Measurements from ENCODE around the gene SCAMP2. TPM values are rescaled to one million over a fixed set of nuclear protein-coding genes. Genes with fewer than 3 reads are reported as not detected.

SCAMP2 gene
- total and polyA plus RNA-seq, 4 donors, result 21.7 to 42.5 (median 29.1) TPM

DNA sequence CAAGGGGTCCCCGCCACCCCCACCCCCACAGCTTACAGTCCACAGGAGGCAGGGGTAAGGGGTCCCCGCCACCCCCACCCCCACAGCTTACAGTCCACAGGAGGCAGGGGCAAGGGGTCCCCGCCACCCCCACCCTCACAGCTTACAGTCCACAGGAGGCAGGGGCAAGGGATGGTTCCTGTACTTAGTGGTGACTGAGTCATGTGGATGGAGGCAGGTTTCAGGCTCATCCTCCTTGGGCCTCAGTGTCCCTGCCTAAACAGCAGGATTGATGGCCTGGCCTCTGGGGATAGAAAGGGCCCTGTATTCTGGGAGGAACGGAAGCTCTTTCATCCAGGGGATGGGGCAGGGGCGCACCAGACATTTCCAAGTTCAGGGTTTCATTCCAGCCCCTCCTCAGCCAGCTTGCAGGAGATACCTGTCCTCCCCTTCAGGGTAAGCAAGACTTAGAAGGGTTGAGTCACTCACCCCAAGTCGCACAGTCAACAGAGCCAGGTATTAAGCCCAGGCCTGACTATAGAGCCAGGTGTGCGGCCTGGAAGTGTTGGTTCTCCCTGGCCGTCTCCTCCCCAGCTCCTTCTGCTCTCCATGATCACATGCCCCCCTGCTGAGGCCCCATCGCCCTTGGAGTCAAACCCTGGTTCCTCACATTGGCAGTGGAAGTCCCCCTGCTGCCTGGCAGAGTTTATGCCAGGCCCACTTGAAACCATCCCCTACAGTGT, 78.8 kb downstream of the SCAMP2 start:
- TF ChIP-seq, protein P1, sequence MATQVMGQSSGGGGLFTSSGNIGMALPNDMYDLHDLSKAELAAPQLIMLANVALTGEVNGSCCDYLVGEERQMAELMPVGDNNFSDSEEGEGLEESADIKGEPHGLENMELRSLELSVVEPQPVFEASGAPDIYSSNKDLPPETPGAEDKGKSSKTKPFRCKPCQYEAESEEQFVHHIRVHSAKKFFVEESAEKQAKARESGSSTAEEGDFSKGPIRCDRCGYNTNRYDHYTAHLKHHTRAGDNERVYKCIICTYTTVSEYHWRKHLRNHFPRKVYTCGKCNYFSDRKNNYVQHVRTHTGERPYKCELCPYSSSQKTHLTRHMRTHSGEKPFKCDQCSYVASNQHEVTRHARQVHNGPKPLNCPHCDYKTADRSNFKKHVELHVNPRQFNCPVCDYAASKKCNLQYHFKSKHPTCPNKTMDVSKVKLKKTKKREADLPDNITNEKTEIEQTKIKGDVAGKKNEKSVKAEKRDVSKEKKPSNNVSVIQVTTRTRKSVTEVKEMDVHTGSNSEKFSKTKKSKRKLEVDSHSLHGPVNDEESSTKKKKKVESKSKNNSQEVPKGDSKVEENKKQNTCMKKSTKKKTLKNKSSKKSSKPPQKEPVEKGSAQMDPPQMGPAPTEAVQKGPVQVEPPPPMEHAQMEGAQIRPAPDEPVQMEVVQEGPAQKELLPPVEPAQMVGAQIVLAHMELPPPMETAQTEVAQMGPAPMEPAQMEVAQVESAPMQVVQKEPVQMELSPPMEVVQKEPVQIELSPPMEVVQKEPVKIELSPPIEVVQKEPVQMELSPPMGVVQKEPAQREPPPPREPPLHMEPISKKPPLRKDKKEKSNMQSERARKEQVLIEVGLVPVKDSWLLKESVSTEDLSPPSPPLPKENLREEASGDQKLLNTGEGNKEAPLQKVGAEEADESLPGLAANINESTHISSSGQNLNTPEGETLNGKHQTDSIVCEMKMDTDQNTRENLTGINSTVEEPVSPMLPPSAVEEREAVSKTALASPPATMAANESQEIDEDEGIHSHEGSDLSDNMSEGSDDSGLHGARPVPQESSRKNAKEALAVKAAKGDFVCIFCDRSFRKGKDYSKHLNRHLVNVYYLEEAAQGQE (IDR thresholded peaks at IDR 0.05), result no peak
- TF ChIP-seq, protein P2, sequence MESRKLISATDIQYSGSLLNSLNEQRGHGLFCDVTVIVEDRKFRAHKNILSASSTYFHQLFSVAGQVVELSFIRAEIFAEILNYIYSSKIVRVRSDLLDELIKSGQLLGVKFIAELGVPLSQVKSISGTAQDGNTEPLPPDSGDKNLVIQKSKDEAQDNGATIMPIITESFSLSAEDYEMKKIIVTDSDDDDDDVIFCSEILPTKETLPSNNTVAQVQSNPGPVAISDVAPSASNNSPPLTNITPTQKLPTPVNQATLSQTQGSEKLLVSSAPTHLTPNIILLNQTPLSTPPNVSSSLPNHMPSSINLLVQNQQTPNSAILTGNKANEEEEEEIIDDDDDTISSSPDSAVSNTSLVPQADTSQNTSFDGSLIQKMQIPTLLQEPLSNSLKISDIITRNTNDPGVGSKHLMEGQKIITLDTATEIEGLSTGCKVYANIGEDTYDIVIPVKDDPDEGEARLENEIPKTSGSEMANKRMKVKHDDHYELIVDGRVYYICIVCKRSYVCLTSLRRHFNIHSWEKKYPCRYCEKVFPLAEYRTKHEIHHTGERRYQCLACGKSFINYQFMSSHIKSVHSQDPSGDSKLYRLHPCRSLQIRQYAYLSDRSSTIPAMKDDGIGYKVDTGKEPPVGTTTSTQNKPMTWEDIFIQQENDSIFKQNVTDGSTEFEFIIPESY (IDR thresholded peaks at IDR 0.05), result no peak
- TF ChIP-seq YY1 (IDR thresholded peaks at IDR 0.05), result no peak
- TF ChIP-seq, protein P3, sequence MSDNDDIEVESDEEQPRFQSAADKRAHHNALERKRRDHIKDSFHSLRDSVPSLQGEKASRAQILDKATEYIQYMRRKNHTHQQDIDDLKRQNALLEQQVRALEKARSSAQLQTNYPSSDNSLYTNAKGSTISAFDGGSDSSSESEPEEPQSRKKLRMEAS (IDR thresholded peaks at IDR 0.05), result no peak
- no peak for TF ChIP-seq SP1 (IDR thresholded peaks at IDR 0.05)
- no peak for TF ChIP-seq EGR1 (IDR thresholded peaks at IDR 0.05; ENCODE audit: low read depth in 2 of 2)
- no peak for TF ChIP-seq RXRA (IDR thresholded peaks at IDR 0.05)
- no peak for TF ChIP-seq HNF4A (conservative IDR thresholded peaks at IDR 0.05)
- TF ChIP-seq RAD21 (IDR thresholded peaks at IDR 0.05), result no peak
- no peak for TF ChIP-seq GABPA (IDR thresholded peaks at IDR 0.05 in 1 of 2, conservative IDR thresholded peaks at IDR 0.05 in 1 of 2)
- TF ChIP-seq, protein P4, sequence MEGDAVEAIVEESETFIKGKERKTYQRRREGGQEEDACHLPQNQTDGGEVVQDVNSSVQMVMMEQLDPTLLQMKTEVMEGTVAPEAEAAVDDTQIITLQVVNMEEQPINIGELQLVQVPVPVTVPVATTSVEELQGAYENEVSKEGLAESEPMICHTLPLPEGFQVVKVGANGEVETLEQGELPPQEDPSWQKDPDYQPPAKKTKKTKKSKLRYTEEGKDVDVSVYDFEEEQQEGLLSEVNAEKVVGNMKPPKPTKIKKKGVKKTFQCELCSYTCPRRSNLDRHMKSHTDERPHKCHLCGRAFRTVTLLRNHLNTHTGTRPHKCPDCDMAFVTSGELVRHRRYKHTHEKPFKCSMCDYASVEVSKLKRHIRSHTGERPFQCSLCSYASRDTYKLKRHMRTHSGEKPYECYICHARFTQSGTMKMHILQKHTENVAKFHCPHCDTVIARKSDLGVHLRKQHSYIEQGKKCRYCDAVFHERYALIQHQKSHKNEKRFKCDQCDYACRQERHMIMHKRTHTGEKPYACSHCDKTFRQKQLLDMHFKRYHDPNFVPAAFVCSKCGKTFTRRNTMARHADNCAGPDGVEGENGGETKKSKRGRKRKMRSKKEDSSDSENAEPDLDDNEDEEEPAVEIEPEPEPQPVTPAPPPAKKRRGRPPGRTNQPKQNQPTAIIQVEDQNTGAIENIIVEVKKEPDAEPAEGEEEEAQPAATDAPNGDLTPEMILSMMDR (IDR thresholded peaks at IDR 0.05; ENCODE audit: low read depth, low read length, missing input control), result no peak
- TF ChIP-seq HNF4G (IDR thresholded peaks at IDR 0.05), result no peak
- TF ChIP-seq JUND (IDR thresholded peaks at IDR 0.05), result no peak
- no peak for TF ChIP-seq FOXA1 (IDR thresholded peaks at IDR 0.05)
- TF ChIP-seq, protein P5, sequence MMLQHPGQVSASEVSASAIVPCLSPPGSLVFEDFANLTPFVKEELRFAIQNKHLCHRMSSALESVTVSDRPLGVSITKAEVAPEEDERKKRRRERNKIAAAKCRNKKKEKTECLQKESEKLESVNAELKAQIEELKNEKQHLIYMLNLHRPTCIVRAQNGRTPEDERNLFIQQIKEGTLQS (IDR thresholded peaks at IDR 0.05), result no peak
- TF ChIP-seq FOXA2 (IDR thresholded peaks at IDR 0.05), result no peak
- no peak for TF ChIP-seq TAF1 (conservative IDR thresholded peaks at IDR 0.05)
- TF ChIP-seq NR2F2 (IDR thresholded peaks at IDR 0.05), result no peak
- Histone ChIP-seq H3K27ac (ENCODE audit: low read depth in 1 of 2, low read length in 2 of 2) (peak overlapping the region in 1 of 2 donors; percentile 16), H3K4me3 (ENCODE audit: low read depth in 1 of 3, low read length in 3 of 3) (no peak overlapping the region), H3K4me1 (ENCODE audit: control insufficient read depth in 4 of 4, insufficient read depth in 4 of 4, low read length in 3 of 4) (peaks cover 23 to 80% (median 58%) of the 10 kb centered on the region in 4 donors), H3K36me3 (ENCODE audit: control insufficient read depth in 4 of 4, insufficient read depth in 3 of 4, low read depth in 1 of 4, low read length in 3 of 4) (peaks cover 0 to 4% (median 0%) of the 10 kb centered on the region in 4 donors), H3K27me3 (ENCODE audit: control insufficient read depth in 4 of 4, insufficient read depth in 4 of 4, low read length in 3 of 4) (no peaks in the 10 kb centered on the region), H3K9me3 (ENCODE audit: control insufficient read depth in 4 of 4, low read length in 3 of 4) (no peaks in the 10 kb centered on the region), H3K9ac (ENCODE audit: low read depth in 1 of 2, low read length in 2 of 2) (no peak overlapping the region)
- WGBS, result 95% methylated on average over 8 of the region's 9 CpGs
- no peak for DNase-seq (ENCODE audit: low spot score)

Small RNA genes within 50 kb of the gene (small RNA-seq; reads per million reads assigned to genes)
- gene CPLX3 (not detected), gene MIR6882 (0.13 reads per million)

Other genes starting within 250 kb of the SCAMP2 start
- 1 to 10 TPM; 7.5 to 9.5 TPM for gene EDC3, start 177.3 kb downstream of the SCAMP2 start, total RNA-seq
- 1 to 10 TPM; 5.8 to 7.4 TPM for gene EDC3, start 177.3 kb downstream of the SCAMP2 start, polyA plus RNA-seq
- gene CYP1A1, start 147.8 kb downstream of the SCAMP2 start, total RNA-seq, result 1 to 10 TPM in 1 of 2 donors, under 1 TPM in 1; 0.19 to 4.4 TPM
- 1 to 10 TPM; 1.0 to 1.4 TPM for gene CYP1A1, start 147.8 kb downstream of the SCAMP2 start, polyA plus RNA-seq
- gene CYP1A2, start 124.5 kb downstream of the SCAMP2 start, total RNA-seq, result 10 to 100 TPM in 1 of 2 donors, not detected in 1; 32.5 TPM
- 10 to 100 TPM; 21.8 to 31.7 TPM for gene CYP1A2, start 124.5 kb downstream of the SCAMP2 start, polyA plus RNA-seq
- gene CSK, start 91.3 kb downstream of the SCAMP2 start, total RNA-seq, result 10 to 100 TPM; 19.0 to 41.7 TPM
- gene CSK, start 91.3 kb downstream of the SCAMP2 start, polyA plus RNA-seq, result 10 to 100 TPM in 1 of 2 donors, 1 to 10 TPM in 1; 6.9 to 29.3 TPM
- under 1 TPM in 1 of 2 donors, not detected in 1; 0.08 TPM for gene LMAN1L, start 60.5 kb downstream of the SCAMP2 start, total RNA-seq
- not detected for gene LMAN1L, start 60.5 kb downstream of the SCAMP2 start, polyA plus RNA-seq
- not detected for gene CPLX3, start 46.7 kb downstream of the SCAMP2 start, total RNA-seq
- gene CPLX3, start 46.7 kb downstream of the SCAMP2 start, polyA plus RNA-seq, result not detected
- gene ULK3, start 30.2 kb downstream of the SCAMP2 start, total RNA-seq, result 10 to 100 TPM; 15.4 to 35.5 TPM
- gene ULK3, start 30.2 kb downstream of the SCAMP2 start, polyA plus RNA-seq, result 10 to 100 TPM; 13.1 to 27.5 TPM
- gene MPI, start 16.7 kb upstream of the SCAMP2 start, total RNA-seq, result 10 to 100 TPM; 16.1 to 37.7 TPM
- 10 to 100 TPM; 26.1 to 38.4 TPM for gene MPI, start 16.7 kb upstream of the SCAMP2 start, polyA plus RNA-seq
- gene FAM219B, start 33.5 kb upstream of the SCAMP2 start, total RNA-seq, result 10 to 100 TPM; 15.3 to 15.6 TPM
- gene FAM219B, start 33.5 kb upstream of the SCAMP2 start, polyA plus RNA-seq, result 1 to 10 TPM; 7.5 to 9.0 TPM
- 10 to 100 TPM; 47.9 to 60.0 TPM for gene COX5A, start 64.7 kb upstream of the SCAMP2 start, total RNA-seq
- 100 to 1,000 TPM; 320 to 374 TPM for gene COX5A, start 64.7 kb upstream of the SCAMP2 start, polyA plus RNA-seq
- 1 to 10 TPM; 2.3 TPM for gene RPP25, start 83.4 kb upstream of the SCAMP2 start, total RNA-seq
- gene RPP25, start 83.4 kb upstream of the SCAMP2 start, polyA plus RNA-seq, result 1 to 10 TPM; 2.2 to 3.3 TPM
- gene SCAMP5, start 122.2 kb upstream of the SCAMP2 start, total RNA-seq, result 1 to 10 TPM in 1 of 2 donors, under 1 TPM in 1; 0.50 to 5.8 TPM
- gene SCAMP5, start 122.2 kb upstream of the SCAMP2 start, polyA plus RNA-seq, result 1 to 10 TPM; 5.6 to 7.5 TPM
- gene PPCDC, start 150.2 kb upstream of the SCAMP2 start, total RNA-seq, result 1 to 10 TPM; 7.4 to 9.3 TPM
- gene PPCDC, start 150.2 kb upstream of the SCAMP2 start, polyA plus RNA-seq, result 1 to 10 TPM; 7.6 to 9.1 TPM

Measured in liver (tissue), 10 donors.